BLaER1 treated with 17β-estradiol and CSF1 and Interleukin-3, amounts not matched to agents 10 nM and 100 nM (cell line): Measurements from ENCODE around the gene ANO7.

ENCODE experiments used
- H3K27ac ChIP-seq, 11 experiments: shearing (Covaris generic); formaldehyde crosslinking; 2 replicates each; pipeline ENCODE4 v1.8.1; 2022
- H3K27me3 ChIP-seq, 11 experiments: shearing (Covaris generic); formaldehyde crosslinking; 2 replicates each; pipeline ENCODE4 v1.8.1; 2022
- H3K36me3 ChIP-seq, 11 experiments: shearing (Covaris generic); formaldehyde crosslinking; 2 replicates each; pipeline ENCODE4 v1.8.1; 2022
- H3K4me1 ChIP-seq, 10 experiments: shearing (Covaris generic); formaldehyde crosslinking; 2 replicates each; pipeline ENCODE4 v1.8.1; 2022
- H3K4me2 ChIP-seq, 11 experiments: shearing (Covaris generic); formaldehyde crosslinking; 2 replicates each; pipeline ENCODE4 v1.8.1; 2022
- H3K4me3 ChIP-seq, 10 experiments: shearing (Covaris generic); formaldehyde crosslinking; 2 replicates each; pipeline ENCODE4 v1.8.1; 2022
- H3K9ac ChIP-seq, 11 experiments: shearing (Covaris generic); formaldehyde crosslinking; 2 replicates each; pipeline ENCODE4 v1.8.1; 2022
- H3K9me3 ChIP-seq, 11 experiments: shearing (Covaris generic); formaldehyde crosslinking; replicated peaks in 1 of 11; 2 replicates each; pipeline ENCODE4 v1.8.1; 2022
- H4K20me1 ChIP-seq, 11 experiments: shearing (Covaris generic); formaldehyde crosslinking; 2 replicates each; pipeline ENCODE4 v1.8.1; 2022
- Cebpa-rat ChIP-seq, 11 experiments: shearing (Covaris generic); IDR thresholded peaks; 2 replicates each; pipeline ENCODE4 v1.8.1; 2022

Gene ANO7

DNA sequence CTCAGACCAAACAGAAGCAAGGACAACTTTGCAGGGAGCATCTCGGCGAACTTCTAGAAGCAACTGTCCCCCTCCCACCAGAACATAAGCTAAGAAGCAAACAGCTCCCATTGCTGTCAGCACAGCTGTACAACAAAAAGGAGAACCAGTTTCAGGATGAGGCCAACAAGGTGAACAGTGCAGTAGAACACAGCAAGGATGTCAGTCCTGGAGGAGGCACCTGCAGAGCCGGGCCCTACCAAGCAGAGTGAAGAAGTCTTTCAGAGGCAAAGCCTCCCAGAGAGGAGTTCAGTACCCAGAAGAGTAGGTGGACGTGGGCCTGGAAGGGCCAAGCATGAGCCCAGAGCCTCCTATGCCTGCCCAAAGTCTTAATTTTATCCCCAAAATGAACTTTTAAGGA is 40.2 kb upstream of the ANO7 start:
- TF ChIP-seq Cebpa-rat (IDR thresholded peaks at IDR 0.05): no peak
- H3K4me2 ChIP-seq: peak overlapping the region; percentile 82 to 100 (median 97)
- peaks cover 0 to 42% (median 20%) of the 10 kb centered on the region in 11 experiments; a peak in 16 of 22 replicates for H4K20me1 ChIP-seq
- peaks cover 29 to 41% (median 36%) of the 10 kb centered on the region in 10 experiments for H3K4me1 ChIP-seq
- H3K36me3 ChIP-seq: peaks cover 0 to 14% (median 3%) of the 10 kb centered on the region in 11 experiments; a peak in 5 of 22 replicates
- H3K27ac ChIP-seq: no peak overlapping the region; a peak in 1 of 22 replicates
- peak overlapping the region; percentile 81 to 99 (median 96) for H3K4me3 ChIP-seq
- no peaks in the 10 kb centered on the region for H3K9me3 ChIP-seq
- H3K9ac ChIP-seq: peak overlapping the region; percentile 80 to 93 (median 89); a peak in 19 of 22 replicates
- no peaks in the 10 kb centered on the region for H3K27me3 ChIP-seq

DNA sequence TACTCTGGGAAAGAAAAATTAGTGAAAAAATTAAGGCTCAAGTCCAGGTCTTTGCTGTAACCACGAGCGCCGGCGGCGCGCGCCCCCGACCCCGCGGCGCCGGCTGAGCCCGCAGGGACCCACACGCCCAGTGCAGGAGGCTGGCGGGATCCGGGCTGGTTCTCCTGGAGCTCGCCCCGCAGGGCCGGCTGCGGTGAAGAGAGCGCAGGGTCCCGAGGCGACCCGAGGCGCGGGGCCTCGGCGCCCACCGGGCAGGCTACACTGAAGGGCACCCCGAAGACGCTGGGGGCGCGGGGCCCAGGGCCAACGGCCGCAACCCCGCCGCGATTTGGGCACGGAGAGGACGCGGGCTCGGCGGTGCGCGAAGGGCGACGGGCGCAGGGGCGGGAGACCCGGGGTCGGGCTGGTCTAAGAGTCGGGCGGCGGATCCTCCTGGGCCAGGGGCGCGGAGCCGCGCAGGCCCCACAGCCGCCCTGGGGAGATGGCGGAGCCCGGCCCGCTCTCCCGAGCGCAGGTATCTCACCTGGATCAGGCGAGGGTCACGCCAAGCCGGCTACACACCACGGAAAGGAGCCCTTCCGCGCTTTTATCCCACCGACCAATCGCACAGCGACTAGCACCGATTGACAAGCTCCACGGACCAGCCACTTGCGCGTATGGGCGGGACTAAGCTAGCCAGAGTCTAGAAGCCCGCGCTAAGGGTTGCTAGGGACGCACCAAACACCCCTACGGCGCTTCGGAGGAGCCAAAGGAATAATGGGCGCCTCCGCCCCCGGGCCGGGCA is 39.4 kb upstream of the ANO7 start, which contains the start of gene PASK:
PASK (minus strand) TSS at position 582 of the 784 bp plus-strand sequence. CDS start 6,440 bp downstream, outside the sequence.
- Histone ChIP-seq H3K36me3 (peaks cover 0 to 21% (median 8%) of the 10 kb centered on the region in 11 experiments; a peak in 10 of 22 replicates), H3K4me2 (peak within 1 kb of the TSS; percentile 82 to 100 (median 97)), H3K27me3 (no peaks in the 10 kb centered on the region), H4K20me1 (peaks cover 0 to 41% (median 20%) of the 10 kb centered on the region in 11 experiments; a peak in 16 of 22 replicates), H3K4me1 (peaks cover 33 to 49% (median 42%) of the 10 kb centered on the region in 10 experiments), H3K27ac (peak within 1 kb of the TSS in 10 of 11 experiments; percentile 0 to 86 (median 79); a peak in 19 of 22 replicates), H3K9ac (peak within 1 kb of the TSS; percentile 85 to 93 (median 89)), H3K4me3 (peak within 1 kb of the TSS; percentile 81 to 99 (median 96)), H3K9me3 (no peaks in the 10 kb centered on the region)
- TF ChIP-seq Cebpa-rat (IDR thresholded peaks at IDR 0.05): no peak

DNA sequence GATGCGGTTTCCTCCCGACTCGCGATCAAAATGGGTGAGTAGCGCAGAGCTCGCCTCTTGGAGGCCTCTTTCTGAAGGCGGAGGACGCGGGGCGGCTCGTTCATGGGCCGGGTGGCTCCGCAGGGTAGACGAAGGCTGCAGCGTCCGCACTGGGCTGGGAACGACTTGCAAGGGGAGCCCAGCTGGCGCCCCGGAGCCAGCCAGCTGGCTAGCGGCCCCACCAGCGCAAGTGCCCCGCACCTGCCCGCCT is 38.9 kb upstream of the ANO7 start:
- H3K27me3 ChIP-seq: no peaks in the 10 kb centered on the region
- peaks cover 0 to 36% (median 20%) of the 10 kb centered on the region in 11 experiments; a peak in 16 of 22 replicates for H4K20me1 ChIP-seq
- peak overlapping the region in 8 of 11 experiments; percentile 37 to 86 (median 60); a peak in 13 of 22 replicates for H3K27ac ChIP-seq
- peaks cover 0 to 20% (median 11%) of the 10 kb centered on the region in 11 experiments; a peak in 14 of 22 replicates for H3K36me3 ChIP-seq
- TF ChIP-seq Cebpa-rat (IDR thresholded peaks at IDR 0.05): no peak
- H3K4me2 ChIP-seq: peak overlapping the region; percentile 82 to 100 (median 94)
- H3K9ac ChIP-seq: peak overlapping the region; percentile 85 to 93 (median 89); a peak in 21 of 22 replicates
- peaks cover 33 to 49% (median 42%) of the 10 kb centered on the region in 10 experiments for H3K4me1 ChIP-seq
- H3K4me3 ChIP-seq: peak overlapping the region; percentile 81 to 99 (median 96)
- no peaks in the 10 kb centered on the region for H3K9me3 ChIP-seq

DNA sequence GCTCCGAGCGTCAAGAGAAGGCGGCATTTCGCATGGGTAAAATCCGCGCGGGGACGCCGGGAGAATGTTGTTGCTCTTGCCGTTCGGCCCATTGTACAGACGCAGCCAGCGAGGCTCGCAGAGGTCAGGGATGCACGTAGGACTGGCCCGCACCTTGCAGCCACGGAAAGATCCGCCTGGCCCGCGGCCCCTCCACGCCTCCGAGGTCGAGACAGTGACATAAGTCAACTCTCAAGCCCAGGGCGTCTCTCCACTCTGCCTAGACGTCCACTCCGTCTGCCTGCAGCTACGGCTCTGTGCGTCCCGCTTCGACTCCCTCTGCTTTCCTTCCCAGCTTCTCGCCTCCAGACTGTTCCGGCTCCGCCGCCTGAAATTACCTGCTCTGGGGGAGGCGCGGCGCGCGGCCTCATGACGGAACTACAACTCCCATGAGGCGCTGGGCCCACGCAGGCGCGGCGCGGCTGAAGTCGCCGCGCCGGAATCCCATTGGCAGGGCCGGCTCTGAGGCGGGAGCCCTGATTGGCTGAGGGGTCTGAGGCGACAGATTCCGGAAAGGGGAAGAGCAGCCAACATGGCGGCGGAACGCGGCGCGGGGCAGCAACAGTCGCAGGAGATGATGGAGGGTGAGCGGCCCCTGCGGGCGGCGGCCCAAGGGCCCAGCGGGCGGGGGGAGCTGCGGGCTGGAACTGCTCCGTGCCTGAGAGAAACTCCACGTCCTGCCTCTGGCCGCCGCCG is 38.4 kb upstream of the ANO7 start, which contains the start of gene PPP1R7:
PPP1R7 (plus strand) TSS at position 543 of the 735 bp plus-strand sequence; CDS start at position 572, 29 bp downstream.
- Histone ChIP-seq H3K36me3 (peaks cover 3 to 19% (median 12%) of the 10 kb centered on the region in 11 experiments; a peak in 16 of 22 replicates), H3K27me3 (no peaks in the 10 kb centered on the region), H3K4me1 (peaks cover 33 to 49% (median 42%) of the 10 kb centered on the region in 10 experiments), H3K9ac (peak within 1 kb of the TSS; percentile 85 to 93 (median 89)), H3K27ac (peak within 1 kb of the TSS; percentile 67 to 86 (median 78); a peak in 21 of 22 replicates), H4K20me1 (peaks cover 0 to 36% (median 20%) of the 10 kb centered on the region in 11 experiments; a peak in 16 of 22 replicates), H3K4me2 (peak within 1 kb of the TSS; percentile 82 to 100 (median 97)), H3K9me3 (no peaks in the 10 kb centered on the region), H3K4me3 (peak within 1 kb of the TSS; percentile 81 to 99 (median 96))
- no peak for TF ChIP-seq Cebpa-rat (IDR thresholded peaks at IDR 0.05)

DNA sequence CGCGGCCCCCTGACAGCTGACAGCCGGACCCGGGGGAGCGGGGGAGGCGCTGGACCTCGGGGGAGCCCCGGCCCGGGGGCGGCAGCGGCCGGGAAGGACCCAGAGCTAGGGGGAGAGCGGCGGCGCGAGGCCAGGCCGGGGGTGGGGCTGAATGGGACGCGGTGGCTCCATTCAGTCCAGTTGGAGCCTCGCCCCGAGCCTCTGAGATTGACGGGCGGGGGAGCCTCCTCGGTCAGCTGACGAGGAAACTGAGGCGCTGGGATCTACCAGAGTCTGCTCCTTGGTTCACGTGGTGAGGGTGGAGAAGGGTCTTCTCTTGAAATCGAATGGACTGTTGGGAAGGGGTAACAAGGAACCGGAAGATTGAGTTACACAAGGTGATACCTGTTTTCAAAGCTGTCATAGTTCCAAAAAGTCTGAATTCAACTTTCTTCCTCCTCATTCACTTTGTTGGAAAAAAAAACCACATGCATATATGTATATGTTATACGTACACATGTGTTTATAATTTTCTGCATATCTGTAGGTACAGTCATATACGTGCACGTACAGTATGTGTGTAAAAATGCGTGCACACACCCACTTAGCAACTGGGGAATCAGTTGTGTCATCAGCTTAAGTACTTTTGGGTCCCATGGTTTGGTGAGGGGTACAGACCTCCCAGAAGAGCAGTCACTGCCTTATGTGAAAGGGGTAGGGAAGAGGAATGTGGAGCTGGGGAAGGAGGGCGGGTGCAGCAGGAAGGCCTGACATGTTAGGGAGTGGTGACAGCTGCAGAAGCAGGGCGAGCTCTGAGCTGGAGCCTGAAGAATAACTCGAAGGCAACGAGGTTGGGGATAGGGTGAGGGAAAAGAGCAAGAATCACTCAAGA is 37.6 kb upstream of the ANO7 start:
- H3K36me3 ChIP-seq: peaks cover 4 to 26% (median 18%) of the 10 kb centered on the region in 11 experiments; a peak in 17 of 22 replicates
- H3K4me2 ChIP-seq: peak overlapping the region; percentile 82 to 100 (median 92)
- TF ChIP-seq Cebpa-rat (IDR thresholded peaks at IDR 0.05): no peak
- peaks cover 5 to 36% (median 22%) of the 10 kb centered on the region in 11 experiments; a peak in 16 of 22 replicates for H4K20me1 ChIP-seq
- H3K9me3 ChIP-seq: no peaks in the 10 kb centered on the region
- H3K27me3 ChIP-seq: no peaks in the 10 kb centered on the region
- H3K9ac ChIP-seq: peak overlapping the region; percentile 85 to 93 (median 89)
- peak overlapping the region; percentile 81 to 99 (median 96) for H3K4me3 ChIP-seq
- peak overlapping the region; percentile 67 to 86 (median 78); a peak in 21 of 22 replicates for H3K27ac ChIP-seq
- H3K4me1 ChIP-seq: peaks cover 33 to 49% (median 42%) of the 10 kb centered on the region in 10 experiments

DNA sequence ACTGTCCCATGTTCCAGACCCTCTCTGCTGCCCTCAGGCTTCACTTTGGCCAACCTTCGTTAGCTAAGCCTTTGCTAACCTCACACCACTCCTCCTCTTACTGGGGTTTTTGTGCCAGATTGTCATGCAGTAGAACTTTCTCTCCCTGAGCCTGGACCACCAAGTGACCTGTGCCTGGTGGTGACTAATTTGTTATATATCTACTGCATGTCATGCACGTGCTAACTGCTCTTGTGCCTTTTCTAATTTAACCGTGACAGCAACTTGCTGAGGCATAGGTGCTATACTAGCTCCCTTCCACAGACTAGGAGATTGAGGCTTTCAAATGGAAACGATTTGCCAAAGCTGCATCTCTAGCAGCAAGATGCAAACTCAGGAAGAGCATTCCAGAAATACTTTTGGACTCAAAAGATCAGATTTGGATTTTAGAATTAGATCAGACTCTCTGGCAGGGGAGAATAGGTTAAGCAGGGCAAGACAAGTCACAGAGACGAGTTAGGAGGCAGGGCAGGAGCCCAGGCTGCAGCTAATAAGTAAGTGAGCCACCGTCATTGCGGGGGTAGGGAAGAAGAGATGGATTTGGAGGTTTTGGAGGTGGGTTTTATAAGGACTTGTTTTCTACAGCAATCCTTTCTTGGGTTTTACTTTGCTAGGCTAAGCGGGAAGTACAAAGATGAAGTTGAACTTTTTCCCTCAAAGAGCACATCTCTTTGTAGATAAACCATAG is 36.4 kb upstream of the ANO7 start:
- Histone ChIP-seq H3K27me3 (no peaks in the 10 kb centered on the region), H4K20me1 (peaks cover 8 to 37% (median 21%) of the 10 kb centered on the region in 11 experiments; a peak in 16 of 22 replicates), H3K9ac (peak overlapping the region in 2 of 11 experiments; percentile 3 to 85; a peak in 3 of 22 replicates), H3K27ac (no peak overlapping the region), H3K9me3 (no peaks in the 10 kb centered on the region), H3K4me2 (peak overlapping the region in 9 of 11 experiments; percentile 82 to 100 (median 92); a peak in 12 of 22 replicates), H3K36me3 (peaks cover 4 to 30% (median 18%) of the 10 kb centered on the region in 11 experiments; a peak in 17 of 22 replicates), H3K4me3 (no peak overlapping the region), H3K4me1 (peaks cover 36 to 54% (median 42%) of the 10 kb centered on the region in 10 experiments)
- no peak for TF ChIP-seq Cebpa-rat (IDR thresholded peaks at IDR 0.05)

DNA sequence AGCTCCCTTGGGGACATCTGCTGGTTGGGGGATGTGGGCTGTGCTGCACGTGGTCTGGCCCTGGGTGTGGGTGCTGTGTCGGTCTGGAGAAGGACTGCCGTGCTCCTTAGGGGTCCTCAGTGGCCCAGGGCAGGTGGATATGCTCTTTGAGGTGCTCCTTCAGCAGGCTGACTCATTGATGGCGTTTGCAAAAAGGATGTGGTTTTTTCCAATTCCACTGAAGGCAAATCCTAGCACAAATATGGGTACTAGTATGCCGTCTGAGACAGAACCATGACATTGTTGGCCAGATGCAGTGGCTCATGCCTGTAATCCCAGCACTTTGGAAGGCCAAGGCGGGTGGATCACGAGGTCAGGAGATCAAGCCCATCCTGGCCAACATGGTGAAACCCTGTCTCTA is 34.9 kb upstream of the ANO7 start:
- no peak for TF ChIP-seq Cebpa-rat (IDR thresholded peaks at IDR 0.05)

More for the DNA sequence above, 34.9 kb upstream of the ANO7 start:
- Histone ChIP-seq H4K20me1 (peaks cover 0 to 47% (median 17%) of the 10 kb centered on the region in 11 experiments; a peak in 10 of 22 replicates), H3K4me3 (no peak overlapping the region), H3K4me1 (peaks cover 24 to 49% (median 32%) of the 10 kb centered on the region in 10 experiments), H3K27ac (no peak overlapping the region), H3K27me3 (no peaks in the 10 kb centered on the region), H3K4me2 (peak overlapping the region in 10 of 11 experiments; percentile 6 to 57 (median 34); a peak in 14 of 22 replicates), H3K9ac (peak overlapping the region in 1 of 11 experiments; percentile 12; a peak in 1 of 22 replicates), H3K9me3 (no peaks in the 10 kb centered on the region), H3K36me3 (peaks cover 17 to 42% (median 31%) of the 10 kb centered on the region in 11 experiments)
